ENCODE results near the gene THAP8. TPM values are rescaled to one million over a fixed set of nuclear protein-coding genes. Genes with fewer than 3 reads are reported as not detected.
A peak's percentile ranks its signal among the peaks of the same experiment; 100 is the strongest.

THAP8 gene
- total and polyA plus RNA-seq, 2 of the 8 experiments (the other 6 are each of a cell fraction or from before 2014, with no cell fraction given): 6.0 to 11.1 TPM

- Histone ChIP-seq H3K4me1 (replicated peaks in 1 of 4; ENCODE audit: control insufficient read depth in 3 of 4, insufficient read depth in 4 of 4, low read length in 3 of 4) (0 out of 7 replicates have a peak, but pooled peaks cover 0 to 4% (median 0%) of the 10 kb centered on the region in 4 experiments), H2BK15ac (ENCODE audit: low read length) (no peak overlapping the region), H2BK20ac (ENCODE audit: low read length) (no peak overlapping the region), H3K27me3 (replicated peaks in 1 of 4; ENCODE audit: control insufficient read depth in 3 of 4, extremely low read depth in 1 of 4, insufficient read depth in 3 of 4, low read length in 3 of 4) (peaks cover 0 to 16% (median 13%) of the 10 kb centered on the region in 4 experiments; a peak in 5 of 7 replicates), H3K4me3 (ENCODE audit: extremely low read depth in 1 of 4, insufficient read depth in 2 of 4, low read depth in 3 of 4, low read length in 4 of 4) (peak overlapping the region; percentile 23 to 58 (median 33)), H3K9ac (replicated peaks in 1 of 4; ENCODE audit: extremely low read depth in 1 of 4, low read depth in 3 of 4, low read length in 3 of 4) (no peak overlapping the region; a peak in 1 of 7 replicates), H3K56ac (replicated peaks; ENCODE audit: insufficient read length, low read depth, low read length) (no peak overlapping the region), H4K20me1 (replicated peaks in 1 of 2; ENCODE audit: control insufficient read depth in 1 of 2, insufficient read depth in 2 of 2, low read length in 2 of 2) (no peaks in the 10 kb centered on the region), H3K9me3 (ENCODE audit: insufficient read depth in 2 of 2, low read depth in 1 of 2, low read length in 1 of 2) (no peaks in the 10 kb centered on the region; a peak in 1 of 4 replicates), H2AFZ (ENCODE audit: low read length) (no peak overlapping the region), H3K4ac (replicated peaks; ENCODE audit: insufficient read length, low read depth, low read length) (no peak overlapping the region), H3K4me2 (ENCODE audit: insufficient read depth in 1 of 2, low read depth in 2 of 2, low read length in 2 of 2) (peak overlapping the region; percentile 54 to 70), H3K79me1 (ENCODE audit: low read depth, low read length) (no peaks in the 10 kb centered on the region), H4K91ac (replicated peaks; ENCODE audit: insufficient read length, low read length) (no peak overlapping the region), H3K79me2 (ENCODE audit: control insufficient read depth in 1 of 2, insufficient read depth in 2 of 2, low read length in 2 of 2) (no peaks in the 10 kb centered on the region), H4K8ac (ENCODE audit: extremely low read depth, insufficient read depth, low read length) (no peak overlapping the region), H3K27ac (ENCODE audit: low read depth, low read length) (no peak overlapping the region), H4K5ac (ENCODE audit: insufficient read length, low read depth, low read length) (no peak overlapping the region), H2BK5ac (ENCODE audit: low read depth, low read length) (no peak overlapping the region), H2BK120ac (replicated peaks; ENCODE audit: low read depth, low read length) (no peak overlapping the region), H2AK5ac (ENCODE audit: low read depth, low read length) (no peak overlapping the region), H3K23ac (ENCODE audit: insufficient read length) (no peak overlapping the region), H3K14ac (ENCODE audit: insufficient read length) (no peak overlapping the region), H3K23me2 (ENCODE audit: low read depth, low read length) (peaks cover 4% of the 10 kb centered on the region; the same call in 1 of the 2 replicates), H2BK12ac (ENCODE audit: low read depth, low read length) (no peak overlapping the region), H3K18ac (ENCODE audit: extremely low read depth, low read length) (no peak overlapping the region), H3K36me3 (ENCODE audit: control insufficient read depth in 2 of 4, insufficient read depth in 4 of 4, low read length in 3 of 4) (no peaks in the 10 kb centered on the region)
- no peak for DNase-seq (ENCODE audit: low read depth in 1 of 2, low spot score in 2 of 2)
- FAIRE-seq: no peak
- WGBS, 2 experiments (ENCODE audit: extremely low coverage in 1 of 2, insufficient coverage in 1 of 2, insufficient read length in 1 of 2, insufficient replicate concordance in 2 of 2, low coverage in 1 of 2, low lambda C conversion rate in 2 of 2, missing lambda C conversion rate in 1 of 2): 49% methylated on average over 8 of the region's 8 CpGs; no CpG with 5 or more reads in 1 of the 2 experiments
- no peak for TF ChIP-seq KDM4A (IDR thresholded peaks at IDR 0.05; ENCODE audit: low read depth, low read length, severe bottlenecking)
- TF ChIP-seq JUND (IDR thresholded peaks at IDR 0.05; ENCODE audit: low read length): no peak
- TF ChIP-seq SP2 (IDR thresholded peaks at IDR 0.05; ENCODE audit: low read length): no peak
- TF ChIP-seq MAFK (IDR thresholded peaks at IDR 0.05; ENCODE audit: low read depth, low read length): no peak
- no peak for TF ChIP-seq CREB1 (IDR thresholded peaks at IDR 0.05)
- no peak for TF ChIP-seq MAX (IDR thresholded peaks at IDR 0.05)
- no peak for TF ChIP-seq BRCA1 (IDR thresholded peaks at IDR 0.05; ENCODE audit: low read depth, low read length)
- no peak for TF ChIP-seq ATF3 (IDR thresholded peaks at IDR 0.05; ENCODE audit: insufficient read depth, low read depth, low read length)
- TF ChIP-seq TEAD4 (IDR thresholded peaks at IDR 0.05; ENCODE audit: low read depth, low read length): no peak
- TF ChIP-seq ZNF274 (IDR thresholded peaks at IDR 0.05; ENCODE audit: borderline replicate concordance, extremely low read depth, low read length): no peak
- TF ChIP-seq EP300 (IDR thresholded peaks at IDR 0.05; ENCODE audit: borderline replicate concordance in 1 of 2, low read depth in 2 of 2, low read length in 2 of 2): no peak
- TF ChIP-seq HDAC6 (IDR thresholded peaks at IDR 0.05; ENCODE audit: low read depth, low read length): no peak
- POLR2A ChIA-PET (ENCODE audit: partially characterized antibody): no interaction called here
- CTCF ChIA-PET (ENCODE audit: partially characterized antibody): interaction anchor here (0.8 to 3.0 kb wide), 5 partner anchors 9 to 176 kb away, joined by 3 to 15 read pairs (median 4); no protein-coding TSS in a partner anchor
These were observed 66.6 kb downstream of the THAP8 start for GRCh38 chr19:35987571-35987896.

Data from H1 (cell line).